GM10248 (cell line): ENCODE results near the gene GMPR2.
A peak's percentile ranks its signal among the peaks of the same experiment; 100 is the strongest.

Experiments
- CTCF ChIA-PET: fragments of 300-600 bp; sonication (Branson Sonifier 250); formaldehyde crosslinking; extraction: SDS; loops from one replicate; lab custom pipeline; 2021; ENCODE audit warnings: antibody characterized with exemption; lab: Yijun Ruan, JAX
- POLR2A ChIA-PET: fragments of 350-650 bp; sonication (Branson Sonifier 250); formaldehyde crosslinking; extraction: SDS; loops from one replicate; lab custom pipeline; 2020; ENCODE audit warnings: antibody characterized with exemption; lab: Yijun Ruan, JAX
- DNase-seq: peaks from one replicate; pipeline ENCODE4 v3.0.0; 2012; ENCODE audit errors: extremely low spot score
- CTCF ChIP-seq: IDR thresholded peaks from 2 replicates; pipeline ENCODE4 v1.5.1; 2012; ENCODE audit warnings: mild to moderate bottlenecking, low read depth; ENCODE audit errors: extremely low read depth, missing control alignments, control extremely low read depth

Gene GMPR2

GRCh38 chr14:24278424-24278823 lies 45.7 kb downstream of the GMPR2 start:
- DNase-seq = no peak
- ChIA-PET POLR2A (no interaction called here), CTCF (interaction anchor here (1.2 to 13.3 kb wide), 8 partner anchors 8 to 153 kb away, joined by 3 to 121 read pairs (median 20); partner anchors contain the start of genes CIDEB, DHRS1, MDP1 and NOP9)
- no peak for TF ChIP-seq CTCF

- DNase-seq = peak; percentile 50
- TF ChIP-seq CTCF = peak; percentile 11
- POLR2A ChIA-PET = no interaction called here
- CTCF ChIA-PET = interaction anchor here (0.7 to 13.3 kb wide), 12 partner anchors 10 to 63 kb away, joined by 3 to 121 read pairs (median 12); partner anchors contain the start of genes CIDEB, DHRS1, MDP1 and NOP9
These were observed 46.8 kb downstream of the GMPR2 start for GRCh38 chr14:24279301-24280186.

GRCh38 chr14:24280797-24281460 lies 48.2 kb downstream of the GMPR2 start:
- DNase-seq = no peak
- TF ChIP-seq CTCF = no peak
- CTCF ChIA-PET = interaction anchor here (0.7 to 13.3 kb wide), 12 partner anchors 10 to 65 kb away, joined by 3 to 121 read pairs (median 8); partner anchors contain the start of genes CIDEB, DHRS1, MDP1 and NOP9
- POLR2A ChIA-PET = interaction anchor here (1.1 kb wide), 1 partner anchor 30 kb away, joined by 3 read pairs; the partner anchor contains the start of gene LTB4R

- no peak for DNase-seq
- ChIA-PET CTCF (interaction anchor here (1.7 to 13.3 kb wide), 7 partner anchors 10 to 66 kb away, joined by 6 to 121 read pairs (median 26); partner anchors contain the start of genes CIDEB, DHRS1, MDP1 and NOP9), POLR2A (no interaction called here)
- TF ChIP-seq CTCF = no peak
These were observed 48.9 kb downstream of the GMPR2 start for GRCh38 chr14:24281636-24282035.

- TF ChIP-seq CTCF = no peak
- DNase-seq = no peak
- ChIA-PET CTCF (interaction anchor here (1.2 to 13.3 kb wide), 7 partner anchors 8 to 67 kb away, joined by 4 to 121 read pairs (median 10); partner anchors contain the start of genes CIDEB, DHRS1, MDP1 and NOP9), POLR2A (interaction anchor here (0.6 kb wide), 1 partner anchor 143 kb away, joined by 6 read pairs; no protein-coding TSS in a partner anchor)
These were observed 50.0 kb downstream of the GMPR2 start for GRCh38 chr14:24282736-24283135.
